Measurements from ENCODE around the gene BRD2.

BRD2 gene

GRCh38 chr6:32972353-32973143 lies 4.2 kb downstream of the BRD2 start:
- peak; percentile 48 for DNase-seq (ENCODE audit: low read depth)

DNA sequence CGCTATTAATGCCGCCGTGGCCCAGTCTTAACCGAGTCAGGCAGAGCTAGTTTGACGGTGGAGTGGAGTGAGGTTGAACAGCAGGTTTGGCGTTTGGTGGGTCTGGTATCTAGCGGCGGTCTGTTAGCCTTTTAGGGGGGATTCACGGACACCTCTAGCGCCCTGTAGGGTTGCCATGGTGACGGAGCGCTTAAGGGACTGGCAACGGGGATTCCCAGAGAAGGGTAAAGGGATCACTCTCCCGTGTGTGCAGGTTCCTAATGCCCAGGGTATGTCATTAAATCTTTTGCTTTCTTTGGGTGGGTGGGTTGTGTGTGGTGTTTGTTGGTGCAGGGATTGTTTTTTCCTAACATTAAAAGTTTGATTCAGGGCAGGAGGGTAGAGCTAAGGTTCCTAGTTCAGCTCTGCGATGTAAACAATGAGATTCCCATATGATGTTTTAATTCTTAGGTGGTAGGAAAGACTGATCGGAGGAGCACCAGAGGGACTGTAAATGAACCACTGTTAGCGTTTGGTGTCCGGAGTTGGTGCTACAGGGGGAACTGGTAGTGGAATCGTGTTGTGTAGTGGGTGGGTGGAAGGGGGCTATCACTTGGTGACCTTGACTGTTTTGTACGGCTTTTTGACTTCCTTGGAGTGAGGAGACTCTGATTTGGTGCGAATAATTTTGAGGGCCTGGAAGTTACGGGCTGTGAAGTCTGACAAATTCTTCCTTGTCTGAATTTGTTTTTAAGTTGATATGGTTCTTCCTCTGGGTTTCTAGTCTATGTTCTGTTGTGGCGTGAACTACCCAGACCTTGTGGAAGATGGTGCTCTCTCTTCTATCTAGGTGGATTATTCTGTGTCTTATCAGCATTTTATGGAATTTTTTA lies 5.0 kb downstream of the BRD2 start:
- peak; percentile 58 for DNase-seq (ENCODE audit: low read depth)

DNA sequence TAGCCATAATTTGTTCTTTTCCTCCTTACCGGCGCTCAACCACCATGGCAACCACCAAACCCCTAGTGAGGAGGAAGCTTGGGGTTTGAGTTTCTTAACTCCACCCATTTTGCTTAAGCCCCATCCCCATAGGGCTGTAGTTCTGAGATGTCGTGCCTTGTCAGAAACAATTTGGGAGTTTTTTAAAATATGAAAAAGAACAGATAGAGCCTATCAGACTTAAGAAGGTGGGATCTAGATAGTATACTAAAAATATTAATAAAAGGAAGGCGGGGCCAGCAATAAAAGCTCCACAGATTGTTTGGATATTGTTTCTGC lies 5.6 kb downstream of the BRD2 start:
- DNase-seq (ENCODE audit: low read depth): peak; percentile 29

GRCh38 chr6:32974541-32975308 lies 6.3 kb downstream of the BRD2 start:
- no peak for DNase-seq (ENCODE audit: low read depth)

DNA sequence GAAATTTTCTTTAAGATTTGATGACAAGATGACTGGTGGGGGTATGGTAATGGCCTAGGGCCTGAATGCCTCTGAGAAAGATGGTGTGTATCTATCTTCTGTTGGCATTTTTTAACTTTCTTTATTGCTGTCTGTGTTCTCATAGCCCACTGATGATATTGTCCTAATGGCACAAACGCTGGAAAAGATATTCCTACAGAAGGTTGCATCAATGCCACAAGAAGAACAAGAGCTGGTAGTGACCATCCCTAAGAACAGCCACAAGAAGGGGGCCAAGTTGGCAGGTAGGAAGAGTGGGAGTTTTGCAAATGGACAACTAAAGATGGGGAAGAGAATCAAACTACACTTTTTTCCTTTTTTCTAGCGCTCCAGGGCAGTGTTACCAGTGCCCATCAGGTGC lies 7.5 kb downstream of the BRD2 start:
- DNase-seq (ENCODE audit: low read depth): no peak

DNA sequence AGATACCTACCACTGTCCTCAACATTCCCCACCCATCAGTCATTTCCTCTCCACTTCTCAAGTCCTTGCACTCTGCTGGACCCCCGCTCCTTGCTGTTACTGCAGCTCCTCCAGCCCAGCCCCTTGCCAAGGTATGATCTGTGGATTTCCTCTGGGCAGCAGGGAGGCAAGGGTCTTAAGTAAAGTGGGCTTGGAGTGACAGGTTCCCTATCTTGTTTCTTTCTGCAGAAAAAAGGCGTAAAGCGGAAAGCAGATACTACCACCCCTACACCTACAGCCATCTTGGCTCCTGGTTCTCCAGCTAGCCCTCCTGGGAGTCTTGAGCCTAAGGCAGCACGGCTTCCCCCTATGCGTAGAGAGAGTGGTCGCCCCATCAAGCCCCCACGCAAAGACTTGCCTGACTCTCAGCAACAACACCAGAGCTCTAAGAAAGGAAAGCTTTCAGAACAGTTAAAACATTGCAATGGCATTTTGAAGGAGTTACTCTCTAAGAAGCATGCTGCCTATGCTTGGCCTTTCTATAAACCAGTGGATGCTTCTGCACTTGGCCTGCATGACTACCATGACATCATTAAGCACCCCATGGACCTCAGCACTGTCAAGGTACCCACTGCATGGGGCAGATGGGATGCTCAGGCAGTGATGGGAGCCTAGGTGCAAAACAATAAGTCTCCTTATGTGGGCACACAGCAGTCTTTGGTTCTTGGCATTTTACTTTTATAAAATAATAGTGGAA lies 8.1 kb downstream of the BRD2 start:
- DNase-seq (ENCODE audit: low read depth): no peak

- no peak for DNase-seq (ENCODE audit: low read depth)
Observed at GRCh38 chr6:32977272-32977952, 9.0 kb downstream of the BRD2 start.

- DNase-seq (ENCODE audit: low read depth): no peak
Observed at GRCh38 chr6:32977953-32978324, 9.5 kb downstream of the BRD2 start.

- no peak for DNase-seq (ENCODE audit: low read depth)
Observed at GRCh38 chr6:32979720-32980487, 11.5 kb downstream of the BRD2 start.

DNA sequence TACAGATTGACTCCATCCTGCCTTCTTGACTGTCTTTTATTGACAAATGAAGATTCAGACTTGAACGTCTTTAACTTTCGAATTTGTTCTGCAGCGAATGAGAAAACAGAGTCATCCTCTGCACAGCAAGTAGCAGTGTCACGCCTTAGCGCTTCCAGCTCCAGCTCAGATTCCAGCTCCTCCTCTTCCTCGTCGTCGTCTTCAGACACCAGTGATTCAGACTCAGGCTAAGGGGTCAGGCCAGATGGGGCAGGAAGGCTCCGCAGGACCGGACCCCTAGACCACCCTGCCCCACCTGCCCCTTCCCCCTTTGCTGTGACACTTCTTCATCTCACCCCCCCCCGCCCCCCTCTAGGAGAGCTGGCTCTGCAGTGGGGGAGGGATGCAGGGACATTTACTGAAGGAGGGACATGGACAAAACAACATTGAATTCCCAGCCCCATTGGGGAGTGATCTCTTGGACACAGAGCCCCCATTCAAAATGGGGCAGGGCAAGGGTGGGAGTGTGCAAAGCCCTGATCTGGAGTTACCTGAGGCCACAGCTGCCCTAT lies 12.2 kb downstream of the BRD2 start:
- DNase-seq (ENCODE audit: low read depth): no peak

GRCh38 chr6:32982084-32982701 lies 13.8 kb downstream of the BRD2 start:
- DNase-seq (ENCODE audit: low read depth): no peak

- no peak for DNase-seq (ENCODE audit: low read depth)
Observed at GRCh38 chr6:32982702-32983492, 14.5 kb downstream of the BRD2 start.

- DNase-seq (ENCODE audit: low read depth): no peak
Observed at GRCh38 chr6:32983493-32983848, 15.1 kb downstream of the BRD2 start.

DNA sequence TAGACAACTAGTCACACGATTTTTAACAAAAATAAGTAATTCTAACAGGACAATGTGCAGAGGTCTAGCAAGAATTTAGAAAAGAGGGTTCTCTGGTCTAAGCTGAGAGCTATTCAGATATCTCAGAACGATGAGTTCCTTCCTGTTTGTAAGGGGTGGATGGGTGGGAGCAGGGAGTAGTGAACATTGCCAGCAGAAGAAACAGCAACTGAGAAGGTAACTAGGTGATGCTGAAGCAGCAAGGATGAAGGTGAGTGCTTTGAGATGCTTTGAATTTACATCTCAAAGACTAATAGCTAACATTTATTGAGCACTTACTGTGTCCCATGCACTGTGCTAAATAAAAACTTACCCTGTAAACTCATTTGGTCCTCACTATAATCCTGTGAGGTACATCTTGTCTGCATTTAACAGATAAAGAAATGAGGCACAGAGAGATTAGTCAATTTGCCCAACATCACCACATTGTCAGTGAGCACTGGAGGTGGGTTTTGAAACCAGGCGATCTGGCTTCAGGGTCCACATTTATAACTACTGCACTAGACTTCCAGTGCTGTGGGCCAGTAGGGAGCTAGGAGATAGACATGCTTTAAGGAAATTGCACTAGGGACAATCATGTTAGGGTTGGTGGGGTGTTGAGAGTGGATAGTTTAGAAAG lies 15.7 kb downstream of the BRD2 start:
- no peak for DNase-seq (ENCODE audit: low read depth)

- peak; percentile 85 for DNase-seq (ENCODE audit: low read depth)
Observed at GRCh38 chr6:32984622-32985389, 16.4 kb downstream of the BRD2 start.

DNA sequence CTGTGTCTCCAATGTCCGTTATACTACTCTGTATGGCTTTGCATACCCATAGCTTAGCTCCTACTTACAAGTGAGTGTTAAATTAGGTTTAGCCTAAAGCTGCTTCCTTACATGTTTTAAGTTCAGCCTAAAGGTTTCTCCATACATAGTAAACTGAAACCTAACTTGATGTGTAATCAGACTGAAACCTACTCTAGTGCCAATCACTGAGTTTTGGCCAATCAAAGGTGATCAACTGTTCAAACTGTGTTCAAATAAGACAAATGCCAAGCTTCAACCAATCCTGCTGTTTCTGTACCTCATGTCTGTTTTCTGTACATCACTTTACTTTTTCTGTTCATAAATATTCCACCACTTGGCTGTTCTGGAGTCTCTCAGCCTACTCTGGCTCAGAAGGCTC lies 21.0 kb downstream of the BRD2 start:
- no peak for DNase-seq (ENCODE audit: low read depth)

GRCh38 chr6:32991972-32992371 lies 23.6 kb downstream of the BRD2 start:
- no peak for DNase-seq (ENCODE audit: low read depth)
